IPS DF 6.9 (cell line): Measurements from ENCODE around the gene PLD2.

Source experiments
- DNase-seq: peaks from one replicate; pipeline ENCODE4 v3.0.0-alpha.2; 2013; ENCODE audit warnings: low read depth, low spot score
- H3K27ac ChIP-seq: one replicate; pipeline ENCODE4 v1.5.1; 2013; ENCODE audit warnings: low read length, control low read depth
- H3K27me3 ChIP-seq: 2 replicates; pipeline ENCODE4 v1.6.1; 2013; ENCODE audit warnings: mild to moderate bottlenecking, low read length; ENCODE audit not compliant: control insufficient read depth, insufficient read depth
- H3K36me3 ChIP-seq: 2 replicates; pipeline ENCODE4 v1.6.1; 2013; ENCODE audit warnings: low read length; ENCODE audit not compliant: control insufficient read depth, insufficient read depth
- H3K4me1 ChIP-seq: 2 replicates; pipeline ENCODE4 v1.6.1; 2013; ENCODE audit warnings: low read length; ENCODE audit not compliant: control insufficient read depth, insufficient read depth
- H3K4me3 ChIP-seq: 2 replicates; pipeline ENCODE4 v1.5.1; 2013; ENCODE audit warnings: mild to moderate bottlenecking, low read length
- H3K9me3 ChIP-seq: 2 replicates; pipeline ENCODE4 v1.6.1; 2013; ENCODE audit warnings: low read length, inconsistent platforms; ENCODE audit not compliant: control insufficient read depth, insufficient read depth
- whole genome bisulfite sequencing: extraction: QIAGEN DNeasy Blood & Tissue Kit; methylation state at CpG from one replicate; pipeline ENCODE4 v1.1.7; 2013; ENCODE audit warnings: mixed read lengths, missing lambda C conversion rate; ENCODE audit not compliant: insufficient read length, insufficient coverage; 5-methylcytosine and 5-hydroxymethylcytosine counted together

PLD2 gene

GRCh38 chr17:4870855-4871254 is 63.9 kb downstream of the PLD2 start:
- H3K27me3 ChIP-seq, result no peaks in the 10 kb centered on the region
- no peak for DNase-seq
- H3K36me3 ChIP-seq, result no peaks in the 10 kb centered on the region
- no peak overlapping the region for H3K4me3 ChIP-seq
- no peak overlapping the region for H3K27ac ChIP-seq
- no peaks in the 10 kb centered on the region for H3K9me3 ChIP-seq
- H3K4me1 ChIP-seq, result no peaks in the 10 kb centered on the region
- no CpG with 5 or more reads among the region's 2 CpGs for WGBS

GRCh38 chr17:4872786-4873185 is 65.8 kb downstream of the PLD2 start:
- Histone ChIP-seq H3K9me3 (no peaks in the 10 kb centered on the region), H3K27ac (no peak overlapping the region), H3K4me1 (no peaks in the 10 kb centered on the region), H3K27me3 (no peaks in the 10 kb centered on the region), H3K4me3 (no peak overlapping the region), H3K36me3 (no peaks in the 10 kb centered on the region)
- no peak for DNase-seq
- WGBS, result no CpG with 5 or more reads among the region's 8 CpGs
